ENCODE measurements around the gene NECTIN3. TPM values are rescaled to one million over a fixed set of nuclear protein-coding genes. Genes with fewer than 3 reads are reported as not detected.

NECTIN3 gene
- total RNA-seq, 1 donor = 53.9 TPM

- TF ChIP-seq CTCF (IDR thresholded peaks at IDR 0.05; ENCODE audit: insufficient read depth, low read length) = no peak
- DNase-seq (ENCODE audit: low read depth) = peak; percentile 21
- no peak overlapping the region for H3K4me3 ChIP-seq (ENCODE audit: low read depth, low read length)
Measured at GRCh38 chr3:111236836-111237713, 165.5 kb downstream of the NECTIN3 start.

- TF ChIP-seq CTCF (IDR thresholded peaks at IDR 0.05; ENCODE audit: insufficient read depth, low read length) = no peak
- no peak overlapping the region for H3K4me3 ChIP-seq (ENCODE audit: low read depth, low read length)
- DNase-seq (ENCODE audit: low read depth) = no peak
Measured at GRCh38 chr3:111237946-111238345, 166.3 kb downstream of the NECTIN3 start.

- no peak overlapping the region for H3K4me3 ChIP-seq (ENCODE audit: low read depth, low read length)
- no peak for TF ChIP-seq CTCF (IDR thresholded peaks at IDR 0.05; ENCODE audit: insufficient read depth, low read length)
- DNase-seq (ENCODE audit: low read depth) = no peak
Measured at GRCh38 chr3:111238885-111239284, 167.3 kb downstream of the NECTIN3 start.

GRCh38 chr3:111241960-111242359 lies 170.3 kb downstream of the NECTIN3 start:
- H3K4me3 ChIP-seq (ENCODE audit: low read depth, low read length) = no peak overlapping the region
- no peak for DNase-seq (ENCODE audit: low read depth)
- TF ChIP-seq CTCF (IDR thresholded peaks at IDR 0.05; ENCODE audit: insufficient read depth, low read length) = no peak

Data from fibroblast of the aortic adventitia (primary cell).